ENCODE data around the gene HSDL1. TPM values are rescaled to one million over a fixed set of nuclear protein-coding genes. Genes with fewer than 3 reads are reported as not detected.

The HSDL1 gene
- total RNA-seq, 1 donor from 2014 or later: 25.5 TPM

- H3K36me3 Mint-ChIP-seq (ENCODE audit: low read depth): peaks cover 5% of the 10 kb centered on the region
- H3K4me3 Mint-ChIP-seq (ENCODE audit: unreplicated experiment): no peak overlapping the region
- peaks cover 37% of the 10 kb centered on the region for H3K4me1 Mint-ChIP-seq (ENCODE audit: low read depth)
- DNase-seq (ENCODE audit: low spot score): no peak
- H3K27me3 Mint-ChIP-seq (ENCODE audit: low read depth): no peaks in the 10 kb centered on the region
- H3K9me3 Mint-ChIP-seq (ENCODE audit: low read depth): no peaks in the 10 kb centered on the region
- no peak overlapping the region for H3K27ac Mint-ChIP-seq (ENCODE audit: unreplicated experiment)
- TF ChIP-seq CTCF (IDR thresholded peaks at IDR 0.05): no peak
Measured at GRCh38 chr16:84182104-84182503, 37.1 kb upstream of the HSDL1 start.

GRCh38 chr16:84181144-84181915 is 36.4 kb upstream of the HSDL1 start:
- Mint-ChIP-seq H3K36me3 (ENCODE audit: low read depth) (peaks cover 5% of the 10 kb centered on the region), H3K4me3 (ENCODE audit: unreplicated experiment) (no peak overlapping the region), H3K27ac (ENCODE audit: unreplicated experiment) (no peak overlapping the region), H3K27me3 (ENCODE audit: low read depth) (no peaks in the 10 kb centered on the region), H3K4me1 (ENCODE audit: low read depth) (peaks cover 45% of the 10 kb centered on the region), H3K9me3 (ENCODE audit: low read depth) (no peaks in the 10 kb centered on the region)
- no peak for TF ChIP-seq CTCF (IDR thresholded peaks at IDR 0.05)
- no peak for DNase-seq (ENCODE audit: low spot score)

- no peak for DNase-seq (ENCODE audit: low spot score)
- TF ChIP-seq CTCF (IDR thresholded peaks at IDR 0.05): no peak
- Mint-ChIP-seq H3K4me1 (ENCODE audit: low read depth) (peaks cover 38% of the 10 kb centered on the region), H3K4me3 (ENCODE audit: unreplicated experiment) (no peak overlapping the region), H3K9me3 (ENCODE audit: low read depth) (no peaks in the 10 kb centered on the region), H3K36me3 (ENCODE audit: low read depth) (peaks cover 5% of the 10 kb centered on the region), H3K27ac (ENCODE audit: unreplicated experiment) (no peak overlapping the region), H3K27me3 (ENCODE audit: low read depth) (no peaks in the 10 kb centered on the region)
Measured at GRCh38 chr16:84180519-84181140, 35.7 kb upstream of the HSDL1 start.

GRCh38 chr16:84179612-84180320 is 34.8 kb upstream of the HSDL1 start:
- no peaks in the 10 kb centered on the region for H3K27me3 Mint-ChIP-seq (ENCODE audit: low read depth)
- no peak for DNase-seq (ENCODE audit: low spot score)
- no peak overlapping the region for H3K4me3 Mint-ChIP-seq (ENCODE audit: unreplicated experiment)
- H3K27ac Mint-ChIP-seq (ENCODE audit: unreplicated experiment): no peak overlapping the region
- H3K4me1 Mint-ChIP-seq (ENCODE audit: low read depth): peaks cover 36% of the 10 kb centered on the region
- H3K36me3 Mint-ChIP-seq (ENCODE audit: low read depth): peaks cover 5% of the 10 kb centered on the region
- no peak for TF ChIP-seq CTCF (IDR thresholded peaks at IDR 0.05)
- H3K9me3 Mint-ChIP-seq (ENCODE audit: low read depth): no peaks in the 10 kb centered on the region

GRCh38 chr16:84178892-84179611 is 34.1 kb upstream of the HSDL1 start:
- H3K27ac Mint-ChIP-seq (ENCODE audit: unreplicated experiment): no peak overlapping the region
- H3K4me3 Mint-ChIP-seq (ENCODE audit: unreplicated experiment): no peak overlapping the region
- no peaks in the 10 kb centered on the region for H3K27me3 Mint-ChIP-seq (ENCODE audit: low read depth)
- no peaks in the 10 kb centered on the region for H3K9me3 Mint-ChIP-seq (ENCODE audit: low read depth)
- DNase-seq (ENCODE audit: low spot score): no peak
- peak; percentile 2 for TF ChIP-seq CTCF (IDR thresholded peaks at IDR 0.05)
- peaks cover 5% of the 10 kb centered on the region for H3K36me3 Mint-ChIP-seq (ENCODE audit: low read depth)
- H3K4me1 Mint-ChIP-seq (ENCODE audit: low read depth): peaks cover 30% of the 10 kb centered on the region

Measured in chondrocyte (in vitro differentiated cells).